Colonic mucosa (tissue), 4 donors: Measurements from ENCODE around the gene CCDC71L. TPM values are rescaled to one million over a fixed set of nuclear protein-coding genes. Genes with fewer than 3 reads are reported as not detected.

Experiments used
- DNase-seq: peaks from one replicate; pipeline ENCODE4 v3.0.0-alpha.2; 2020
- H3K27ac ChIP-seq: fragments of 200-600 bp; one replicate; pipeline ENCODE4 v1.8.0; 2021
- H3K27me3 ChIP-seq: fragments of 200-600 bp; one replicate; pipeline ENCODE4 v1.8.0; 2021
- H3K36me3 ChIP-seq: fragments of 200-600 bp; one replicate; pipeline ENCODE4 v1.8.0; 2021
- H3K4me1 ChIP-seq: fragments of 200-600 bp; one replicate; pipeline ENCODE4 v1.8.0; 2021; ENCODE audit warnings: mild to moderate bottlenecking
- H3K4me3 ChIP-seq: fragments of 200-600 bp; one replicate; pipeline ENCODE4 v1.8.0; 2021
- H3K9ac ChIP-seq, 2 donors: one replicate each; pipeline ENCODE4 v1.7.0; 2013; ENCODE audit warnings: control low read depth in 2 of 2, low read depth in 2 of 2, low read length in 2 of 2
- H3K9me3 ChIP-seq: fragments of 200-600 bp; one replicate; pipeline ENCODE4 v1.8.0; 2021
- intact Hi-C: fragments of 100-400 bp; cut with DNase I; formaldehyde crosslinking; loops from one replicate; pipeline ENCODE4 v1.14.1; 2022
- total RNA-seq, 2 donors: library from RNA; stranded (reverse); fragmentation: NEBNext Ultra II Directional in 1 of 2; extraction: Animal tissue kit (Norgen Biotek cat#: 25700) in 1 of 2; gene quantifications; one replicate each; pipeline ENCODE4 v1.2.1, GENCODE V29; 2021
- TF ChIP-seq, protein P1 (sequence below): fragments of 200-600 bp; IDR thresholded peaks from one replicate; pipeline ENCODE4 v1.8.0; 2022; ENCODE audit warnings: antibody characterized with exemption, mild to moderate bottlenecking
- donor health status: healthy.
- donor health status: DM: no; HTN: no; CAD: no.
- donor health status: DM: no; HTN: no; CAD: no.

CCDC71L gene
- total RNA-seq, 2 donors from 2014 or later, result 21.3 to 21.6 TPM

DNA sequence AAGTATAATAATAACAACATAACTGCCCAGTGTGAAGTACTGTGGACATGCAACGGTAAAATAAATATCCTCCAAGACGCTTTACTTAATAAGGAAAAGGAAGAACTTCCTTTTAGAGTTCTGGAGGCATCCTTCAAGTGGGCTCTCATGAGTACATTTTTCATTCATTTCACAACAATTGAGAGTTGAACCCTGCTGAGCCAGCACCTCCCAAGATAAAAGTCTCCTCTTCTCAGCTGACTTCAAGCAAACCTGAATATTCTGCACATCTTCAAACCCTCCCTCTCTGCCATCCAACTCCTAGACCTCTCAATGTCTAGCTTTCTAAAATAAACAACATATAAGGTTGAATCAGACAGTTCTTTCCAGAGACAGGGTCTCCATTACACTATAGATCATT is 7.5 kb downstream of the CCDC71L start:
- DNase-seq, result no peak
- Histone ChIP-seq H3K27me3 (no peaks in the 10 kb centered on the region), H3K4me1 (no peaks in the 10 kb centered on the region), H3K27ac (no peak overlapping the region), H3K36me3 (no peaks in the 10 kb centered on the region), H3K9ac (no peak overlapping the region), H3K9me3 (no peaks in the 10 kb centered on the region), H3K4me3 (no peak overlapping the region)
- TF ChIP-seq, protein P1, sequence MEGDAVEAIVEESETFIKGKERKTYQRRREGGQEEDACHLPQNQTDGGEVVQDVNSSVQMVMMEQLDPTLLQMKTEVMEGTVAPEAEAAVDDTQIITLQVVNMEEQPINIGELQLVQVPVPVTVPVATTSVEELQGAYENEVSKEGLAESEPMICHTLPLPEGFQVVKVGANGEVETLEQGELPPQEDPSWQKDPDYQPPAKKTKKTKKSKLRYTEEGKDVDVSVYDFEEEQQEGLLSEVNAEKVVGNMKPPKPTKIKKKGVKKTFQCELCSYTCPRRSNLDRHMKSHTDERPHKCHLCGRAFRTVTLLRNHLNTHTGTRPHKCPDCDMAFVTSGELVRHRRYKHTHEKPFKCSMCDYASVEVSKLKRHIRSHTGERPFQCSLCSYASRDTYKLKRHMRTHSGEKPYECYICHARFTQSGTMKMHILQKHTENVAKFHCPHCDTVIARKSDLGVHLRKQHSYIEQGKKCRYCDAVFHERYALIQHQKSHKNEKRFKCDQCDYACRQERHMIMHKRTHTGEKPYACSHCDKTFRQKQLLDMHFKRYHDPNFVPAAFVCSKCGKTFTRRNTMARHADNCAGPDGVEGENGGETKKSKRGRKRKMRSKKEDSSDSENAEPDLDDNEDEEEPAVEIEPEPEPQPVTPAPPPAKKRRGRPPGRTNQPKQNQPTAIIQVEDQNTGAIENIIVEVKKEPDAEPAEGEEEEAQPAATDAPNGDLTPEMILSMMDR, result no peak
- intact Hi-C loops, result no loop called here

DNA sequence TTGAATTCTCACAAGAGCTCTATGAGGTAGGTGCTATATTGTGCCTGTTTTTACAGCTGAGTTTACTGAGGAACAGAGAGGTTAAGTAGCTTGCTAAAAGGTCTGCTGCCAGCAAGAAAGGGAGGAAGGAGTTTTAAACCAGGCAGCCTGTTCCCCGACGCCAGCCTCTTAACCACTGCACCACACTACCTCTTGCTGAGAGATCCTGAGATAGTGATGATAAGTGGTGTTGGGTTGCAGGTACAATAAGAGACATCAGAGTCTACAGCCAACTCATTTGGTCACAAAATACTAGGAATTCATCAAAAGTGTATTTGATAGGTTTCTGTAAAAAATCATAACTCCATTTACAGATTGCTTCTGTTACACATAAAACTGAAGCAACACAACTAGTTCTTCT is 8.0 kb downstream of the CCDC71L start:
- no peak overlapping the region for H3K27ac ChIP-seq

DNA sequence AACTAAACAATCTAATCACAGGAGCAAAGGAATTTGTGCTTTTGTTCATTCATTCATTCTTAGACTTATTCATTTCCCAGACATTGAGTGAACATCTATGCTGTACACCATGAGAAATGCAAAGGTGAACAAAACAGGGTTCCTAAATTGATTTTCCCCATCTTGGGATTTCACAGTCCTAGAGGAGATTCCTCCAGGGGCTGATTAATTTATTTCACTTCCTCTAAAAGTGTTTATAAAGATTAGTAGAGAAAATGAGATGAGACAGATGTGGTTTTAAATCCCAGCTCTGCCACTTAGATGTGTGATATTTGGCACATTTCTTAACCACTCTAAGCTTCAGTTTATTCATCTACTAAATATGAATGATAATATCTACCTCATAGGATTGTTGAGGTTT is 8.9 kb downstream of the CCDC71L start:
- Histone ChIP-seq H3K27ac (no peak overlapping the region), H3K4me1 (no peaks in the 10 kb centered on the region), H3K36me3 (no peaks in the 10 kb centered on the region), H3K9me3 (no peaks in the 10 kb centered on the region), H3K27me3 (no peaks in the 10 kb centered on the region), H3K4me3 (no peak overlapping the region), H3K9ac (no peak overlapping the region)
- DNase-seq, result no peak
- intact Hi-C loops, result no loop called here
- TF ChIP-seq, protein P1, result no peak

More for the DNA sequence above, 8.0 kb downstream of the CCDC71L start:
- Histone ChIP-seq H3K27me3 (no peaks in the 10 kb centered on the region), H3K4me3 (no peak overlapping the region), H3K9me3 (no peaks in the 10 kb centered on the region), H3K36me3 (no peaks in the 10 kb centered on the region), H3K9ac (no peak overlapping the region), H3K4me1 (no peaks in the 10 kb centered on the region)
- TF ChIP-seq, protein P1, result no peak
- DNase-seq, result no peak
- intact Hi-C loops, result no loop called here

DNA sequence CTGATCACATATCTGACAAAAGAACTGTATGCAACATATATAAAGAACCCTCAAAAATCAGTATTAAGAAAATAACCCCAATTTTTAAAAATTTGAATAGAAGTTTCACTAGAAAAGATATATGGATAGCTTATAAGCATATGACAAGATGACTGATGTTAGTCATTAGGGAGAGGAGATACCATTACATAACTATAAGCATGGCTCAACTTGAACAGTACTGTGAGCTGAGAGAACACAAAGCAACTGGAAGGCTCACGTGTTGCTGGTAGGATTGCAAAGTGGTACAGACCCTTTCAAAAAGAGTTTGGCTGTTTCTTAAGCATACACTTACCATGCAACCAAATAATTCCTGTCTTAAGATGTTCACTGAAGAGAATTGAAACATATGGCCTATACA is 14.7 kb downstream of the CCDC71L start:
- H3K4me1 ChIP-seq, result no peaks in the 10 kb centered on the region
- H3K4me3 ChIP-seq, result no peak overlapping the region
- TF ChIP-seq, protein P1, result no peak
- H3K36me3 ChIP-seq, result no peaks in the 10 kb centered on the region
- DNase-seq, result no peak
- H3K27me3 ChIP-seq, result no peaks in the 10 kb centered on the region
- no peak overlapping the region for H3K9ac ChIP-seq
- H3K9me3 ChIP-seq, result no peaks in the 10 kb centered on the region
- intact Hi-C loops, result no loop called here
- no peak overlapping the region for H3K27ac ChIP-seq

DNA sequence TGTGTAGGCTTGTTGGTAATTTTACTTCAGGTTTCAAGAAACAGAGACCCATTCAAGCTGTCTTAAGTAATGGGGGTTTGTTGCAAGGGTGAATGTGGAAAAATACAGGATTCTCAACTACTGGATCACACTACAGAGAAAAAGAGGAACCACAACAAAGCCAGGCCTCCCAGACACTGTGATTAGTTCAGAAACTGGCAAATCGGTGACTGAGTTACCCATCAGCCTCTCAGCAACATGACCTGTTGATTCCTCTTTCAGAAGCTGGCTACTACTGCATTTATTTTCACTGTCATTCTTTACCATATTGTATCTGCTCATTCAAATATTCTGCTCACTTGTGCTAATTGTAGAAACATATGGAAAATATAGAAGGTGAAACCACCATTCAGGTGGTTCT is 16.0 kb downstream of the CCDC71L start:
- no peak overlapping the region for H3K4me3 ChIP-seq
- intact Hi-C loops, result no loop called here
- no peak for DNase-seq
- H3K9me3 ChIP-seq, result no peaks in the 10 kb centered on the region
- no peaks in the 10 kb centered on the region for H3K4me1 ChIP-seq
- TF ChIP-seq, protein P1, result no peak
- H3K36me3 ChIP-seq, result no peaks in the 10 kb centered on the region
- no peak overlapping the region for H3K9ac ChIP-seq
- H3K27ac ChIP-seq, result no peak overlapping the region
- H3K27me3 ChIP-seq, result no peaks in the 10 kb centered on the region
